Measurements from ENCODE around the gene DPYSL4. TPM values are rescaled to one million over a fixed set of nuclear protein-coding genes. Genes with fewer than 3 reads are reported as not detected.
A peak's percentile ranks its signal among the peaks of the same experiment; 100 is the strongest.

Gene DPYSL4
- polyA plus RNA-seq, 3 donors: 0.08 TPM; not detected in 2

DNA sequence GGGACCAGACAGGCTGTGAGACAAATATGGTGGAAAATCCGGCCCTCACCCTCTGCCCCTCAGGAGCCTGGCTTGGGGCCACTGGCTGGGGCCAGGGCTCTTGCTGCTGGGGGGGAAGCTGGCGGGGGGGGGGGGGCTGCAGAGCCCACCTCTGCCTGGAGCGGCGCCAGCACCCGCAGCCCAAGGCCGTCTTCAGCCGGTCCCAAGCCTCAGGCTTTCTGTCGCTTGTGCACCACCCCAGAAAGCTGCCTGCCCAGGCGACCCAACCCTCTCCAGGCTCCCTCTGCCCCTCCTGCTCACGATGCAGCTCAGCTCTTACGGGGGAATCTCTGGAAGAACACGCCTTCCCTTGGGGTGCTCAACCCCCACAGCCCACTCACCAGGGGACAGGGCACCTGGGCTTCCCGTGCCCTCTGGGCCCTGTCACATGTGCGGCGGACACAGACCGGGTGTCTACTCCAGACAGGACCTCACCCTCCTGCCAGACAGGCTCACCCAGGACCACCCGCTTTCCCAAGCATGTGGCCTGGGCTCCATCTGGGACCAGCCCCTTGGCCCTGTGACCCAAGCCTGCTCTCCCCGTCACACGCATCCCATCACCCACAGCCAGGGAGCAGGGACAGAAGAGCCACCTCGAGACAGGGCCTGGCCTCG is 43.9 kb downstream of the DPYSL4 start:
- Histone ChIP-seq H3K27ac (ENCODE audit: low read depth in 1 of 2, low read length in 2 of 2) (peak overlapping the region in 1 of 2 donors; percentile 72), H4K20me1 (ENCODE audit: insufficient read depth, low read length) (no peaks in the 10 kb centered on the region), H3K79me2 (ENCODE audit: insufficient read depth, low read length) (no peaks in the 10 kb centered on the region), H3K4me2 (replicated peaks; ENCODE audit: extremely low read depth, low read length, poor library complexity, severe bottlenecking) (peak overlapping the region; percentile 64), H3K36me3 (replicated peaks in 1 of 2; ENCODE audit: control insufficient read depth in 1 of 2, insufficient read depth in 2 of 2, low read length in 2 of 2) (peaks cover 0 to 3% of the 10 kb centered on the region in 2 donors), H3K9me3 (replicated peaks in 1 of 2; ENCODE audit: control insufficient read depth in 1 of 2, insufficient read depth in 1 of 2, low read length in 2 of 2) (no peaks in the 10 kb centered on the region), H3K9ac (ENCODE audit: insufficient read depth, low read length, poor library complexity, severe bottlenecking) (no peak overlapping the region), H3K4me1 (ENCODE audit: control insufficient read depth in 1 of 2, insufficient read depth in 2 of 2, low read length in 2 of 2) (peaks cover 65 to 73% of the 10 kb centered on the region in 2 donors), H3K4me3 (replicated peaks in 1 of 3; ENCODE audit: low read depth in 2 of 3, low read length in 3 of 3) (peak overlapping the region in 1 of 3 experiments; percentile 63), H2AFZ (ENCODE audit: insufficient read depth, low read depth, low read length, poor library complexity, severe bottlenecking) (peak overlapping the region; percentile 74), H3K27me3 (ENCODE audit: control insufficient read depth in 2 of 2, insufficient read depth in 2 of 2, low read length in 2 of 2) (peaks cover 0 to 15% of the 10 kb centered on the region in 2 donors)
- Mint-ChIP-seq H3K27ac (peak overlapping the region in 4 of 7 donors; percentile 69 to 90 (median 82)), H3K27me3 (ENCODE audit: low read depth in 3 of 3) (peaks cover 6 to 13% (median 11%) of the 10 kb centered on the region in 3 donors), H3K4me3 (peak overlapping the region; percentile 79 to 89), H3K9me3 (peaks cover 0 to 2% (median 0%) of the 10 kb centered on the region in 7 donors), H3K4me1 (peaks cover 38% of the 10 kb centered on the region), H3K36me3 (peaks cover 8 to 13% of the 10 kb centered on the region in 2 donors)
- no peak for DNase-seq
- WGBS (ENCODE audit: insufficient coverage): 78% methylated on average over 19 of the region's 21 CpGs
- no peak for TF ChIP-seq CTCF (IDR thresholded peaks at IDR 0.05)
- intact Hi-C loops (cut with micrococcal nuclease): loop anchor here in 1 of 2 donors (10.0 kb wide), 1 partner anchor 74 kb away; the partner anchor contains the start of gene STK32C

GRCh38 chr10:132231656-132232022 is 44.9 kb downstream of the DPYSL4 start:
- Histone ChIP-seq H3K4me3 (replicated peaks in 1 of 3; ENCODE audit: low read depth in 2 of 3, low read length in 3 of 3) (peak overlapping the region in 1 of 3 experiments; percentile 66), H3K27me3 (ENCODE audit: control insufficient read depth in 2 of 2, insufficient read depth in 2 of 2, low read length in 2 of 2) (peaks cover 0 to 15% of the 10 kb centered on the region in 2 donors), H3K4me2 (replicated peaks; ENCODE audit: extremely low read depth, low read length, poor library complexity, severe bottlenecking) (peak overlapping the region; percentile 76), H3K79me2 (ENCODE audit: insufficient read depth, low read length) (no peaks in the 10 kb centered on the region), H3K4me1 (ENCODE audit: control insufficient read depth in 1 of 2, insufficient read depth in 2 of 2, low read length in 2 of 2) (peaks cover 55 to 63% of the 10 kb centered on the region in 2 donors), H3K27ac (ENCODE audit: low read depth in 1 of 2, low read length in 2 of 2) (peak overlapping the region in 1 of 2 donors; percentile 50), H3K9ac (ENCODE audit: insufficient read depth, low read length, poor library complexity, severe bottlenecking) (no peak overlapping the region), H3K36me3 (replicated peaks in 1 of 2; ENCODE audit: control insufficient read depth in 1 of 2, insufficient read depth in 2 of 2, low read length in 2 of 2) (peaks cover 0 to 8% of the 10 kb centered on the region in 2 donors), H2AFZ (ENCODE audit: insufficient read depth, low read depth, low read length, poor library complexity, severe bottlenecking) (no peak overlapping the region), H3K9me3 (replicated peaks in 1 of 2; ENCODE audit: control insufficient read depth in 1 of 2, insufficient read depth in 1 of 2, low read length in 2 of 2) (no peaks in the 10 kb centered on the region), H4K20me1 (ENCODE audit: insufficient read depth, low read length) (no peaks in the 10 kb centered on the region)
- DNase-seq: no peak
- WGBS (ENCODE audit: insufficient coverage): 63% methylated on average over 12 of the region's 13 CpGs
- H3K9me3 Mint-ChIP-seq: peaks cover 0 to 2% (median 0%) of the 10 kb centered on the region in 7 donors
- no peak for TF ChIP-seq CTCF (IDR thresholded peaks at IDR 0.05)
- peaks cover 6 to 13% (median 11%) of the 10 kb centered on the region in 3 donors for H3K27me3 Mint-ChIP-seq (ENCODE audit: low read depth in 3 of 3)
- H3K27ac Mint-ChIP-seq: peak overlapping the region in 2 of 7 donors; percentile 57 to 81
- H3K36me3 Mint-ChIP-seq: peaks cover 8 to 13% of the 10 kb centered on the region in 2 donors
- intact Hi-C loops (cut with micrococcal nuclease): loop anchor here in 1 of 2 donors (10.0 kb wide), 1 partner anchor 73 kb away; the partner anchor contains the start of gene STK32C
- peak overlapping the region; percentile 63 to 81 for H3K4me3 Mint-ChIP-seq
- peaks cover 28% of the 10 kb centered on the region for H3K4me1 Mint-ChIP-seq
